ENCODE data around the gene SNRPB2. TPM values are rescaled to one million over a fixed set of nuclear protein-coding genes. Genes with fewer than 3 reads are reported as not detected.
A peak's percentile ranks its signal among the peaks of the same experiment; 100 is the strongest.

The SNRPB2 gene
- total and polyA plus RNA-seq, 4 donors = 36.0 to 63.9 (median 45.0) TPM

DNA sequence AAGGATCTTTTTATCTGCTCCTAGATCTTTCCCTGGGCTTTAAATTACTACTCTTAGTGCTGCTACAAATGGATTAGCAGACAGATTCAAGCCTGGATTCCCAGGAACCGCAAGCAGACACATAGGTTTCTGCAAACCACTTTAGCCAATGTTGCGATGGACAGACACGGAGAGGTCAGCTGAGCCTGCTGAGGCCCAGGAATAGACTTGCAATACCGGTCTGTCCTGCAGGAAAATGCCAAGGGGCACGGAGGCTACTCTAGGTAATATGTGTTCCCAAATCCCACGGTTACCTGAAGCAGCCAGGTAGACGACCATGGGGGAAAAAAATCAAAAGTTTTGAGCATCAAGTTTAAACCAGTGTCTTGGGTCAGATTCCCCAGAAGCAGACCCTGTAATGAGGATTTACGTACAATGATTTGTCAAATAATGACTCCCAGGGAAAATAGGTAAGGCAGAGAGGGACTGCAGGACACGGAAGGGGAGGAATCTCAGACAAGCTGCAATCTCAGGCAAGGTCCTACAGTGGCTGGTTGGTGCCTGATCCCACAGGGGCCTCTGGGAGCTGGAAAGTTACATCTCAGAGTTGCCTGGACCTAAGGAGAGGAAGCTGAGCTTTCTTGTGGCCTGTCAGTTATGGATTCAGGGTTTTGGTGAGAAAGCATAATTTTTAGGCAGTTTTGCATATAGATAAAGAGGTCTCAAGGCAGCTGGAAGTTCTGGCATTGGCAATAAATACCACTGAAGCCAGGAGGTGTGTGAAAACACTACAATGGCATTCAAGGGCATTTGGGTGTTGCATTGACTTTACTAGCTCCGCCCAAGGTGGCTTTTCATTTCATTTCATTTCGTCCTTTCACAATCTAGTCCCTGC lies 30.8 kb downstream of the SNRPB2 start:
- no peaks in the 10 kb centered on the region for H3K9me3 ChIP-seq (ENCODE audit: control insufficient read depth, low read length)
- no peaks in the 10 kb centered on the region for H3K27me3 ChIP-seq (ENCODE audit: control insufficient read depth in 1 of 2, insufficient read depth in 2 of 2, low read length in 1 of 2)
- H3K27ac ChIP-seq (ENCODE audit: low read depth in 1 of 2, low read length in 2 of 2) = no peak overlapping the region
- ATAC-seq (ENCODE audit: low FRiP score) (no peak), DNase-seq (no peak)
- intact Hi-C loops (cut with DNase I) = loop anchor here in 1 of 2 donors (5.0 kb wide), 1 partner anchor 243 kb away; no protein-coding TSS in a partner anchor
- H3K4me1 ChIP-seq (ENCODE audit: control insufficient read depth in 1 of 2, insufficient read depth in 2 of 2, low read length in 2 of 2) = no peaks in the 10 kb centered on the region
- 56 to 62% methylated on average over 11 of the region's 11 CpGs for WGBS, 2 donors
- no peak overlapping the region for H3K4me3 ChIP-seq (ENCODE audit: low read length in 2 of 2)
- no peaks in the 10 kb centered on the region for H3K36me3 ChIP-seq (ENCODE audit: control insufficient read depth in 1 of 2, insufficient read depth in 2 of 2, low read length in 1 of 2)

DNA sequence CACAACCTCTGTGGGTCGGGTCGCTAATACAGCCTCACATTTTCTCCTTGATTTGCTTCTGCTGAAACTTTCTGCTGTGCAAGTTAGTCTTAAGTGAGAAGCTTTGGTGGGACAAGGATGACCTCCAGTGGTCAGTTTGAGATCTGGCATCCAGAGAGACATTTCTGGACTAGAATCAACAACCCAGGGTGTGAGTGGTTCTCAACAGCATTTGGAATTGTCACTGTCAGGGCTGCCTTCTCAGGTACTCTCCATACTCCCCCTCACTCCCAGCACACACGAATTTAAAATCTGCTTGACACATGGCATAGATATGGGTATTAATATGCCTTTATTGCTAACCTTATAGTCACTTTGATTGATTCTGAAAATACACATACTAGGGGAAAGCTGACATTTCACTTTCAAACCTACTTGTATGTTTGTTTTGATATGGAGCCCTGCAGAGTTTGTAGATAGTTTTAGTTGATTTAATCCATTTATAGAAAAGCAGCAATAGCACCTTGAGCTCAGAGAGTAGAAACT lies 31.5 kb downstream of the SNRPB2 start:
- intact Hi-C loops (cut with DNase I) = loop anchor here in 1 of 2 donors (5.0 kb wide), 1 partner anchor 244 kb away; no protein-coding TSS in a partner anchor
- no peak overlapping the region for H3K4me3 ChIP-seq (ENCODE audit: low read length in 2 of 2)
- H3K9me3 ChIP-seq (ENCODE audit: control insufficient read depth, low read length) = no peaks in the 10 kb centered on the region
- DNase-seq (no peak), ATAC-seq (ENCODE audit: low FRiP score) (peak; percentile 75)
- WGBS, 2 donors = 1 to 2% methylated on average over 3 of the region's 3 CpGs
- no peaks in the 10 kb centered on the region for H3K36me3 ChIP-seq (ENCODE audit: control insufficient read depth in 1 of 2, insufficient read depth in 2 of 2, low read length in 1 of 2)
- no peaks in the 10 kb centered on the region for H3K27me3 ChIP-seq (ENCODE audit: control insufficient read depth in 1 of 2, insufficient read depth in 2 of 2, low read length in 1 of 2)
- no peak overlapping the region for H3K27ac ChIP-seq (ENCODE audit: low read depth in 1 of 2, low read length in 2 of 2)
- H3K4me1 ChIP-seq (ENCODE audit: control insufficient read depth in 1 of 2, insufficient read depth in 2 of 2, low read length in 2 of 2) = no peaks in the 10 kb centered on the region

DNA sequence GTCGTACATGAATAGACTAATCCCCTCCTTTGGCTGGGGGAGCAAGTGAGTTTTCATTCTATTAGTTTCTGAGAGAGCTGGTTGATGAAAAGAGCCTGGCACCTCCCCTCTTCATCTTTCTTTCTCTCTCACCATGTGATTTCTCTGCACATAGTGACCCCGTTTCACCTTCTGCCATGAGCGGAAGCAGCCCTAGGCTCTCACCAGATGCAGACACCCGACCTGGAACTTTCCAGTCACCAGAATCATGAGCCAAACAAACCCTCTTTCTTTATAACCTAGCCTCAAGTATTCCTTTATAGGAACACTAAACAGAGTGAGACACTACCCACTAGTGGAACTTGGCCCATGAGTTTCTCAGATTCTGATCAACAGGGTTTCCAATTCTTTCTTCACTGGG lies 34.7 kb downstream of the SNRPB2 start:
- H3K4me1 ChIP-seq (ENCODE audit: control insufficient read depth in 1 of 2, insufficient read depth in 2 of 2, low read length in 2 of 2) = no peaks in the 10 kb centered on the region
- no peak for ATAC-seq (ENCODE audit: low FRiP score)
- no peak for DNase-seq
- H3K27ac ChIP-seq (ENCODE audit: low read depth in 1 of 2, low read length in 2 of 2) = no peak overlapping the region
- no peak overlapping the region for H3K4me3 ChIP-seq (ENCODE audit: low read length in 2 of 2)
- intact Hi-C loops (cut with DNase I) = loop anchor here in 1 of 2 donors (5.0 kb wide), 1 partner anchor 247 kb away; no protein-coding TSS in a partner anchor
- 42 to 52% methylated on average over 4 of the region's 4 CpGs for WGBS, 2 donors
- H3K9me3 ChIP-seq (ENCODE audit: control insufficient read depth, low read length) = no peaks in the 10 kb centered on the region
- no peaks in the 10 kb centered on the region for H3K36me3 ChIP-seq (ENCODE audit: control insufficient read depth in 1 of 2, insufficient read depth in 2 of 2, low read length in 1 of 2)
- H3K27me3 ChIP-seq (ENCODE audit: control insufficient read depth in 1 of 2, insufficient read depth in 2 of 2, low read length in 1 of 2) = peaks cover 0 to 2% of the 10 kb centered on the region in 2 donors

DNA sequence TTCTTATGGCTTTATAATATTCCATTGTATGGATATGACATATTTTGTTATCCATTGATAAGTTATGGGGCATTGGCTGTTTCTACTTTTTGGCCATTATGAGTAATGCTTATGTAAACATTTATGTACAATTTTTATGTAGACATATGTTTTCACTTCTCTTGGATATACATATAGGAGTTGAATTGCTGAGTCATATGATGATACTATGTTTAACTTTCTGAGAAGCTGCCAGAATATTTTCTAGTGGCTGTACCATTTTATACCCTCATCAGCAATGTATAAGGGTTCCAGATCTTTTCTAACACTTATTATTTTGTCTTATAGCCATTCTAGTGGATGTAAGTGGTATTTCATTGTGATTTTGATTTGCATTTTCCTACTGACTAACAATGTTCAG lies 41.4 kb downstream of the SNRPB2 start:
- intact Hi-C loops (cut with DNase I) = no loop called here
- Histone ChIP-seq H3K27me3 (ENCODE audit: control insufficient read depth in 1 of 2, insufficient read depth in 2 of 2, low read length in 1 of 2) (peaks cover 0 to 2% of the 10 kb centered on the region in 2 donors), H3K27ac (ENCODE audit: low read depth in 1 of 2, low read length in 2 of 2) (no peak overlapping the region), H3K36me3 (ENCODE audit: control insufficient read depth in 1 of 2, insufficient read depth in 2 of 2, low read length in 1 of 2) (no peaks in the 10 kb centered on the region), H3K4me3 (ENCODE audit: low read length in 2 of 2) (no peak overlapping the region), H3K9me3 (ENCODE audit: control insufficient read depth, low read length) (peaks cover 6% of the 10 kb centered on the region), H3K4me1 (ENCODE audit: control insufficient read depth in 1 of 2, insufficient read depth in 2 of 2, low read length in 2 of 2) (no peaks in the 10 kb centered on the region)
- no peak for DNase-seq
- no peak for ATAC-seq (ENCODE audit: low FRiP score)

DNA sequence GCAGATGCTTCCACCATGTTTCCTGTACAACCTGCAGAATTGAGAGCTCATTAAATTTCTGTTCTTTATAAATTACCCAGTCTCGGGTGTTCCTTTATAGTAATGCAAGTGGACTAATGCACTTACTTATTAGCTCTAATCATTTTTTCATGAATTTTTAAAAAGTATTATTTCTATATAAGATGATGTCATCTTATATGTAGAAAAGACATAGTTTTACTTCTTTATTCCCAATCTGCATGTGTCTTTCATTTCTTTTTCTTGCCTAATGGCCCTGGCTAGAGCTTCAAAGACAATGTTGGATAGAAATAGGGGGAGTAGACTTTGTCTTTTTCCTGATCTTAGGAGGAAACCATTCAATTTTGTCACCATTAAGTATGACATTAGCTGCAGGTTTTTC lies 46.1 kb downstream of the SNRPB2 start:
- ATAC-seq (ENCODE audit: low FRiP score) (no peak), DNase-seq (no peak)
- no peak overlapping the region for H3K4me3 ChIP-seq (ENCODE audit: low read length in 2 of 2)
- H3K9me3 ChIP-seq (ENCODE audit: control insufficient read depth, low read length) = peaks cover 6% of the 10 kb centered on the region
- H3K27me3 ChIP-seq (ENCODE audit: control insufficient read depth in 1 of 2, insufficient read depth in 2 of 2, low read length in 1 of 2) = no peaks in the 10 kb centered on the region
- no peak overlapping the region for H3K27ac ChIP-seq (ENCODE audit: low read depth in 1 of 2, low read length in 2 of 2)
- no peaks in the 10 kb centered on the region for H3K4me1 ChIP-seq (ENCODE audit: control insufficient read depth in 1 of 2, insufficient read depth in 2 of 2, low read length in 2 of 2)
- H3K36me3 ChIP-seq (ENCODE audit: control insufficient read depth in 1 of 2, insufficient read depth in 2 of 2, low read length in 1 of 2) = no peaks in the 10 kb centered on the region
- intact Hi-C loops (cut with DNase I) = no loop called here
- WGBS, 2 donors = 67 to 74% methylated on average over 1 of the region's 1 CpG

DNA sequence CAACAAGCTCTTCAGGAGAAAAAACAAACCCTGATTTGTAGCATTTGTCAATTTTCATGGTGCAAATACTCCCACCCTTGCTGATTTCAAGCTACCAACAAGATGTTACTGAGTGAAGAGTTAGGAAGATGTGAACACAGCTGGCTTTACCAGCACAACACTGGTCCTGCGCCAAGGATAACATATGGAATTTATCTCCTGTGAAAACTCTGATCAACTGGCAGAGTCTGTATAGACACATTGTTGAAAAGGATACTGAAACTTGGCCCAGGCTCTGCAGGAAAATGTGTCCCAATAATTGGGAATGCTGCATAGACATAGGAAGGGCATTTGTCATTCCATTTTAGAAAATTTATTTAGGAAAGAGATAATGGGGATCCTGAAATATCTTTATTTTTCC lies 47.3 kb downstream of the SNRPB2 start:
- no peak overlapping the region for H3K27ac ChIP-seq (ENCODE audit: low read depth in 1 of 2, low read length in 2 of 2)
- intact Hi-C loops (cut with DNase I) = no loop called here
- WGBS, 2 donors = 71 to 86% methylated on average over 1 of the region's 1 CpG

DNA sequence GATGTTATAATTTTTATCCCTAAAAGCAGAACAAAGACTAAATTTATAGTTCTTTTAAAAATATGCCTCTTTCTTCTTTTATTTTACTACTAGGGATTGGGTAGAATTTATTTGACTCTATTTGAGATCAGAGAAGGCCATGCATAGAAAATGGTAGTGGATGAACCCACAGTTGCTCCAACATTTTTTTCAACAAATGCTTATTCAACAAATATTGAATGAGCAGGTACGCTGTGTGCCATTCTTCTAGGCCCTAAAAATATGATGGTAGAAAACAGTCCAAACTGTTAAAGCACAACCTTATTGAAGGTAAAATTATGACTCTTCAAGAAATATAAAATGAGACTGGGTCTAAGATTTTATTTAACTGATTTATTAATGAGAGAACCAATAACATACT lies 48.3 kb downstream of the SNRPB2 start:
- intact Hi-C loops (cut with DNase I) = no loop called here
- H3K4me3 ChIP-seq (ENCODE audit: low read length in 2 of 2) = no peak overlapping the region
- ATAC-seq (ENCODE audit: low FRiP score) (no peak), DNase-seq (no peak)
- H3K36me3 ChIP-seq (ENCODE audit: control insufficient read depth in 1 of 2, insufficient read depth in 2 of 2, low read length in 1 of 2) = no peaks in the 10 kb centered on the region
- peaks cover 6% of the 10 kb centered on the region for H3K9me3 ChIP-seq (ENCODE audit: control insufficient read depth, low read length)
- no peaks in the 10 kb centered on the region for H3K27me3 ChIP-seq (ENCODE audit: control insufficient read depth in 1 of 2, insufficient read depth in 2 of 2, low read length in 1 of 2)
- 85 to 91% methylated on average over 1 of the region's 1 CpG for WGBS, 2 donors
- H3K27ac ChIP-seq (ENCODE audit: low read depth in 1 of 2, low read length in 2 of 2) = no peak overlapping the region
- no peaks in the 10 kb centered on the region for H3K4me1 ChIP-seq (ENCODE audit: control insufficient read depth in 1 of 2, insufficient read depth in 2 of 2, low read length in 2 of 2)

More for the DNA sequence above, 47.3 kb downstream of the SNRPB2 start:
- Histone ChIP-seq H3K27me3 (ENCODE audit: control insufficient read depth in 1 of 2, insufficient read depth in 2 of 2, low read length in 1 of 2) (no peaks in the 10 kb centered on the region), H3K4me1 (ENCODE audit: control insufficient read depth in 1 of 2, insufficient read depth in 2 of 2, low read length in 2 of 2) (no peaks in the 10 kb centered on the region), H3K9me3 (ENCODE audit: control insufficient read depth, low read length) (peaks cover 6% of the 10 kb centered on the region), H3K4me3 (ENCODE audit: low read length in 2 of 2) (no peak overlapping the region), H3K36me3 (ENCODE audit: control insufficient read depth in 1 of 2, insufficient read depth in 2 of 2, low read length in 1 of 2) (no peaks in the 10 kb centered on the region)
- DNase-seq = no peak
- ATAC-seq (ENCODE audit: low FRiP score) = no peak

DNA sequence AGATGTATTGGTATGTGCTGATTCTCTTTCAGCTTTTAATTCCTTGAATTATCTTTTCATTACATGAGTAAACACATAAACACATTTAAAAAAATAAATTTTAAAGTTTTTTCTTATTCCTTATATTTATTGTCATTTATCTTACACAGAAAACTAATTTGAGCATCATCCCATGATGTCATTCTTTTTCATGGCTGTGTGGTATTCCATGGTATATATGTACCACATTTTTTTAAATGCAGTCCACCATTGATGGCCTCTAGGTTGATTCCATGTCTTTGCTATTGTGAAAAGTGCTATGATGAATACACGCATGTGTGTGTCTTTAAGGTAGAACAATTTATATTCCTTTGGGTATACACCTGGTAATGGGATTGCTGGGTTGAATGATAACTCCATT lies 51.7 kb downstream of the SNRPB2 start:
- Histone ChIP-seq H3K27me3 (ENCODE audit: control insufficient read depth in 1 of 2, insufficient read depth in 2 of 2, low read length in 1 of 2) (no peaks in the 10 kb centered on the region), H3K36me3 (ENCODE audit: control insufficient read depth in 1 of 2, insufficient read depth in 2 of 2, low read length in 1 of 2) (no peaks in the 10 kb centered on the region), H3K27ac (ENCODE audit: low read depth in 1 of 2, low read length in 2 of 2) (no peak overlapping the region), H3K9me3 (ENCODE audit: control insufficient read depth, low read length) (no peaks in the 10 kb centered on the region), H3K4me1 (ENCODE audit: control insufficient read depth in 1 of 2, insufficient read depth in 2 of 2, low read length in 2 of 2) (no peaks in the 10 kb centered on the region), H3K4me3 (ENCODE audit: low read length in 2 of 2) (no peak overlapping the region)
- intact Hi-C loops (cut with DNase I) = no loop called here
- ATAC-seq (ENCODE audit: low FRiP score) (no peak), DNase-seq (no peak)
- 94 to 95% methylated on average over 1 of the region's 1 CpG for WGBS, 2 donors

DNA sequence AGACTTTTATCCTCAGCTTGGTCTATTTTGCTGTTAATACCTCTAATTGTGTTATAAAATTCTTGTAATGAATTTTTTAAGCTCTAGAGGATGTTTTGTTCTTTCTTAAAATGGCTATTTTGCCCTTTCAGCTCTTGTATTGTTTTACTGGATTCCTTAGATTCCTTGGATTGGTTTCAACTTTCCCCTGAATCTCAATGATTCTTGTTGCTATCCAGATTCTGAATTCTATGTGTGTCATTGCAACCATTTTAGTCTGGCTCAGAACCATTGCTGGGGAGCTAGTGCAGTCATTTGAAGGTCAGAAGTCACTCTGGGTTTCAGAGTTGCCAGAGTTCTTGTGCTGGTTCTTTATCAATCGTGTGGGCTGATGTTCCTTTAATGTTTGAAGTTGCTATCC lies 55.4 kb downstream of the SNRPB2 start:
- intact Hi-C loops (cut with DNase I) = no loop called here
- ATAC-seq (ENCODE audit: low FRiP score) = no peak
- DNase-seq = no peak
- Histone ChIP-seq H3K4me1 (ENCODE audit: control insufficient read depth in 1 of 2, insufficient read depth in 2 of 2, low read length in 2 of 2) (no peaks in the 10 kb centered on the region), H3K27ac (ENCODE audit: low read depth in 1 of 2, low read length in 2 of 2) (no peak overlapping the region), H3K36me3 (ENCODE audit: control insufficient read depth in 1 of 2, insufficient read depth in 2 of 2, low read length in 1 of 2) (no peaks in the 10 kb centered on the region), H3K27me3 (ENCODE audit: control insufficient read depth in 1 of 2, insufficient read depth in 2 of 2, low read length in 1 of 2) (no peaks in the 10 kb centered on the region), H3K9me3 (ENCODE audit: control insufficient read depth, low read length) (no peaks in the 10 kb centered on the region), H3K4me3 (ENCODE audit: low read length in 2 of 2) (no peak overlapping the region)
- 27 to 40% methylated on average over 1 of the region's 1 CpG for WGBS, 2 donors

Data from aorta (tissue), 5 donors.